Testis (tissue), 3 donors: ENCODE results near the gene SPATA25. TPM values are rescaled to one million over a fixed set of nuclear protein-coding genes. Genes with fewer than 3 reads are reported as not detected.

Source experiments
- DNase-seq: peaks from one replicate; pipeline ENCODE4 v3.0.0-alpha.2; 2019
- H3K27ac ChIP-seq, 2 donors: fragments of 200-600 bp; sonication (generic); one replicate each; pipeline ENCODE4 v1.5.1; 2019
- H3K27me3 ChIP-seq: fragments of 200-600 bp; sonication (generic); one replicate; pipeline ENCODE4 v1.5.1; 2019
- H3K36me3 ChIP-seq: fragments of 200-600 bp; sonication (generic); one replicate; pipeline ENCODE4 v1.5.1; 2017; ENCODE audit warnings: low read depth; ENCODE audit errors: missing control alignments
- H3K4me1 ChIP-seq: fragments of 200-600 bp; sonication (generic); one replicate; pipeline ENCODE4 v1.5.1; 2019
- H3K4me3 ChIP-seq, 2 donors: fragments of 200-600 bp; sonication (generic); one replicate each; pipeline ENCODE4 v1.5.1; 2017 to 2019
- H3K9me3 ChIP-seq: fragments of 200-600 bp; sonication (generic); one replicate; pipeline ENCODE4 v1.5.1; 2017
- POLR2A ChIP-seq: fragments of 450-650 bp; IDR thresholded peaks from one replicate; pipeline ENCODE4 v1.6.1; 2017; ENCODE audit warnings: antibody characterized with exemption, mild to moderate bottlenecking, moderate library complexity
- WGBS, 2 donors: methylation state at CpG; one replicate each; pipeline ENCODE4 v1.1.5; 2018; 5-methylcytosine and 5-hydroxymethylcytosine counted together
- intact Hi-C: fragments of 100-400 bp; cut with DNase I; formaldehyde crosslinking; loops from one replicate; pipeline ENCODE4 v1.15.1; 2023; ENCODE audit warnings: low total_unique reads
- polyA plus RNA-seq: library from polyadenylated mRNA; stranded (reverse); fragments of 350-450 nt; fragmentation: Illumina TruSeq; extraction: RNeasy Lipid Tissue Mini Kit (QIAGEN cat#74804); gene quantifications from one replicate; pipeline ENCODE4 v1.2.3, GENCODE V29; 2014; ENCODE audit warnings: low read depth, low replicate concordance; ENCODE audit not compliant: insufficient read depth
- total RNA-seq, 2 donors: library from RNA; depleted of rRNA; stranded (reverse); fragments of >200 nt; gene quantifications; one replicate each; pipeline ENCODE4 v1.2.3, GENCODE V29; 2016
- TF ChIP-seq, protein P1 (sequence below), 3 experiments: fragments of 450-650 bp in 2 of 3; fragments of 200-600 bp in 1 of 3; sonication (generic) in 1 of 3; IDR thresholded peaks; one replicate each; pipeline ENCODE4 v1.5.1; 2016 to 2019; ENCODE audit warnings: antibody characterized with exemption in 3 of 3, mild to moderate bottlenecking in 2 of 3, moderate library complexity in 1 of 3

Gene SPATA25
- total and polyA plus RNA-seq, 3 donors from 2014 or later: 14.9 to 59.4 (median 26.0) TPM

DNA sequence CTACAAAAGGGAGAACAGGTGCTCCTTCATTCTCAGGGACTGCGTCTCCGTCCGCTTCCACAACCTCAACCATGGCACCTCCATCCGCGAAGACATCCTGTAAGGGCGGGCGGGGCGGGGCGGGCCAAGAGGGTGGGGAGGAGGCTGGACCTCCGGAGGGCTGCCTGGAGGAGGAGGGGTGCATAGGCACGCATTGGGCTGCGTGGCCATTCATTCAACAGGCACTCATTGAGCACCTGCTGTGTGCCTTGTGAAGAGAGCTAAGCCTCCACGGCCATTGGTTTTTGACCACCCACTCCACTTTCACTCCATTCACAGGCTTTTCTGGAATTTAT, 29.6 kb downstream of the SPATA25 start:
- H3K36me3 ChIP-seq: no peaks in the 10 kb centered on the region
- peak overlapping the region; percentile 84 to 90 for H3K27ac ChIP-seq
- no peak for DNase-seq
- WGBS, 2 donors: 14 to 15% methylated on average over 1 to 13 of the region's 13 CpGs
- H3K9me3 ChIP-seq: no peaks in the 10 kb centered on the region
- intact Hi-C loops: no loop called here
- TF ChIP-seq, protein P1, sequence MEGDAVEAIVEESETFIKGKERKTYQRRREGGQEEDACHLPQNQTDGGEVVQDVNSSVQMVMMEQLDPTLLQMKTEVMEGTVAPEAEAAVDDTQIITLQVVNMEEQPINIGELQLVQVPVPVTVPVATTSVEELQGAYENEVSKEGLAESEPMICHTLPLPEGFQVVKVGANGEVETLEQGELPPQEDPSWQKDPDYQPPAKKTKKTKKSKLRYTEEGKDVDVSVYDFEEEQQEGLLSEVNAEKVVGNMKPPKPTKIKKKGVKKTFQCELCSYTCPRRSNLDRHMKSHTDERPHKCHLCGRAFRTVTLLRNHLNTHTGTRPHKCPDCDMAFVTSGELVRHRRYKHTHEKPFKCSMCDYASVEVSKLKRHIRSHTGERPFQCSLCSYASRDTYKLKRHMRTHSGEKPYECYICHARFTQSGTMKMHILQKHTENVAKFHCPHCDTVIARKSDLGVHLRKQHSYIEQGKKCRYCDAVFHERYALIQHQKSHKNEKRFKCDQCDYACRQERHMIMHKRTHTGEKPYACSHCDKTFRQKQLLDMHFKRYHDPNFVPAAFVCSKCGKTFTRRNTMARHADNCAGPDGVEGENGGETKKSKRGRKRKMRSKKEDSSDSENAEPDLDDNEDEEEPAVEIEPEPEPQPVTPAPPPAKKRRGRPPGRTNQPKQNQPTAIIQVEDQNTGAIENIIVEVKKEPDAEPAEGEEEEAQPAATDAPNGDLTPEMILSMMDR (IDR thresholded peaks at IDR 0.05): no peak
- no peak for TF ChIP-seq POLR2A
- H3K27me3 ChIP-seq: no peaks in the 10 kb centered on the region
- H3K4me1 ChIP-seq: peaks cover 19% of the 10 kb centered on the region
- peak overlapping the region; percentile 67 to 86 for H3K4me3 ChIP-seq

DNA sequence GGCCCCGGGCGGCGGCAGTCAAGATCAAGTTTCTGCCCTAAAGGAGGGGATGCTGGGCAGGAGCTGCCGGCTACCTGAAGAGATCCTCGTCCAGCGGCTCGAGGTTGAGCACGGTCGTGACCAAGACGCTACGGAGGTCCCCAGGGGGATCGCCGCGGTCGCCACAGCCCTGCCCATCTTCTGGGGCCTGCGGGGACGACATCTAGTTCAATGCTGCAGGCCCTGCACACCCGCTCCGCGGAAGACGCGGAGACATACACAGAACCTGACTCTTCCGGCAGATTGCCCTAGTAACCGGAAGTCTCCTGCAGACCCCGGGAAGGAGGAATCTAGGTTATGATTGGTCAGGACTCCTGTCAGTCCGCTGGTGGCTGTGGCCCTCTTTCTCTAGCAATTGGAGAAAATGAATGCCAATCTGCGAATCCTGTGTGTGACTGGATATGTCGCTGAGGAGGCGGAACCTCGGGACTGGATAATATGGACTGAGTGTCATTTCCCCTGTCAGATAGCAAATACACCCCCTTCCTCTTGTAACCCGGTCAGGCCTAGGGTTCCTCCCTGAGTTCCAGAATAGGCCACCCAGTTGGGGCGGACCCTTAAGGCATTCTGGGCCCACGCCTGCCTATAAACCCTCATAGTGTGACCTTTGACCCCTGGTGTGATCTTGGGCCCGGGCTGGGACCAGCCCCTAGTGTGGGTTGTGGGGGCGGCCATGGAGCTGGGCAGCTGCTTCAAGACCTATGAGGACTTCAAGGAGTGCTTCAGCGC, 30.1 kb downstream of the SPATA25 start, which contains the start of the genes ACOT8 and ZSWIM3:
Gene ACOT8 (minus strand): TSS at position 279 of the 768 bp plus-strand sequence. CDS start 77 bp downstream, at position 202.
Gene ZSWIM3 (plus strand): TSS at position 501 of the 768 bp plus-strand sequence. CDS start 212 bp downstream, at position 713.
- no peaks in the 10 kb centered on the region for H3K9me3 ChIP-seq
- no peaks in the 10 kb centered on the region for H3K36me3 ChIP-seq
- TF ChIP-seq, protein P1 (IDR thresholded peaks at IDR 0.05): no peak
- TF ChIP-seq POLR2A: no peak
- peak; percentile 99 for DNase-seq
- H3K27ac ChIP-seq: peak within 1 kb of the TSS; percentile 84 to 90
- peak within 1 kb of the TSS; percentile 67 to 86 for H3K4me3 ChIP-seq
- no peaks in the 10 kb centered on the region for H3K27me3 ChIP-seq
- peaks cover 19% of the 10 kb centered on the region for H3K4me1 ChIP-seq
- 0% methylated on average over 4 to 34 of the region's 36 CpGs for WGBS, 2 donors
- intact Hi-C loops: no loop called here

DNA sequence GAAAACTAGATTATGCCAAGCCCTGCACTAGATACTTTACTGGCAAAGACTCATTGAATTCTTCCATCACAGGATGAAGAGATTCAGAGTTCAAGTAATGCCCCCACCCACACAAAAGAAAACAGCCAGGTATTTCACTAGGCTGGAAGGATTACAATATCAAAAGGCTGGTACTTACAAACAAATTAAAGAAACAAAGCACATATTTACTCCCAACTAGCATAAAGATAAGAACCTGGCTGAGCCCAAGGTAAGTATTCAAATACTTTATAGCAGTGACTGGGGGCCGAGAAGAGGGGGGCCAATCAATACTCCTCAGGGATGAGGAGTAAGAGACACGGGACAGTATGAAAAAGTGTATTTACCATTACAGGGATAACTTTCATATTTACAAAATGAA, 33.9 kb downstream of the SPATA25 start:
- no peaks in the 10 kb centered on the region for H3K9me3 ChIP-seq
- H3K36me3 ChIP-seq: no peaks in the 10 kb centered on the region
- no peak overlapping the region for H3K4me3 ChIP-seq
- H3K4me1 ChIP-seq: peaks cover 29% of the 10 kb centered on the region
- DNase-seq: no peak
- H3K27ac ChIP-seq: no peak overlapping the region
- intact Hi-C loops: no loop called here
- no peaks in the 10 kb centered on the region for H3K27me3 ChIP-seq
- TF ChIP-seq POLR2A: no peak
- TF ChIP-seq, protein P1 (IDR thresholded peaks at IDR 0.05): no peak
- WGBS, 2 donors: 75 to 78% methylated on average over 2 of the region's 2 CpGs

DNA sequence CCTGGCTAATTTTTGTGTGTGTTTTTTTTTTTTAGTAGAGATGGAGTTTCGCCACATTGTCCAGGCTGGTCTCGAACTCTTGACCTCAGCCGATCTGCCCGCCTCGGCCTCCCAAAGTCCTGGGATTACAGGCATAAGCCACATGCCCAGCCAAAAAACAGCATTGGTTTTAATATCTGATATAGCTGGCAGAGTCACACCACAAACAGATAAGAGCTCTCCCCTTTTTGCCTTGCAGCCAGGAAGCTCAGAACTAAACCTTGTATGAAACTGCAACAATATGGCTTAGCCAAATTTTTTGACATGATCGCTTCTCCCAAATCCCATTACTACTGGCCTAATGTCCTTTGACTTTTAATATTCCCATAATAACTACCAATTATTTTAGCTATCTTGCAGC, 35.1 kb downstream of the SPATA25 start:
- H3K36me3 ChIP-seq: no peaks in the 10 kb centered on the region
- WGBS, 2 donors: 85 to 96% methylated on average over 6 of the region's 6 CpGs

More for the DNA sequence above, 35.1 kb downstream of the SPATA25 start:
- DNase-seq: no peak
- Histone ChIP-seq H3K4me3 (no peak overlapping the region), H3K9me3 (no peaks in the 10 kb centered on the region), H3K27me3 (no peaks in the 10 kb centered on the region), H3K4me1 (peaks cover 24% of the 10 kb centered on the region), H3K27ac (no peak overlapping the region)
- TF ChIP-seq POLR2A: no peak
- TF ChIP-seq, protein P1 (IDR thresholded peaks at IDR 0.05): no peak
- intact Hi-C loops: no loop called here
